SHP77 (cell line): ENCODE measurements around the gene C17orf114.
A peak's percentile ranks its signal among the peaks of the same experiment; 100 is the strongest.

Experiments
- DNase-seq, 2 experiments: peaks; one replicate each; lab custom pipeline; 2025; lab: John Stamatoyannopoulos, UW

C17orf114 gene

GRCh38 chr17:4823373-4824089 lies 21.4 kb upstream of the C17orf114 start:
- DNase-seq: no peak

GRCh38 chr17:4822835-4823234 lies 20.7 kb upstream of the C17orf114 start:
- no peak for DNase-seq

GRCh38 chr17:4818276-4818675 lies 16.1 kb upstream of the C17orf114 start:
- no peak for DNase-seq

- DNase-seq: no peak
Measured at GRCh38 chr17:4816826-4817225, 14.7 kb upstream of the C17orf114 start.

GRCh38 chr17:4815043-4815675 lies 13.0 kb upstream of the C17orf114 start:
- no peak for DNase-seq

- DNase-seq: no peak
Measured at GRCh38 chr17:4812690-4813089, 10.6 kb upstream of the C17orf114 start.

- no peak for DNase-seq
Measured at GRCh38 chr17:4811471-4811870, 9.3 kb upstream of the C17orf114 start.

GRCh38 chr17:4810696-4811290 lies 8.7 kb upstream of the C17orf114 start:
- DNase-seq: peak; percentile 20 to 58

- no peak for DNase-seq
Measured at GRCh38 chr17:4808378-4808767, 6.2 kb upstream of the C17orf114 start.

- peak in 1 of 2 experiments; percentile 32 for DNase-seq
Measured at GRCh38 chr17:4807605-4808377, 5.7 kb upstream of the C17orf114 start.

- peak; percentile 88 to 93 for DNase-seq
Measured at GRCh38 chr17:4806777-4807604, 4.9 kb upstream of the C17orf114 start, which contains the start of gene PLD2. TSS of gene PLD2 (plus strand) at chr17:4807152. CDS start at chr17:4807773, 621 bp downstream.

GRCh38 chr17:4806456-4806776 lies 4.3 kb upstream of the C17orf114 start:
- DNase-seq: peak in 1 of 2 experiments; percentile 58

GRCh38 chr17:4800462-4801196 lies 1.5 kb downstream of the C17orf114 start:
- DNase-seq: peak; percentile 98 to 99

- DNase-seq: peak; percentile 49 to 59
Measured at GRCh38 chr17:4796552-4796920, 5.6 kb downstream of the C17orf114 start.

- DNase-seq: no peak
Measured at GRCh38 chr17:4795168-4795567, 7.0 kb downstream of the C17orf114 start.

GRCh38 chr17:4790705-4791088 lies 11.4 kb downstream of the C17orf114 start:
- DNase-seq: no peak

GRCh38 chr17:4789951-4790704 lies 12.0 kb downstream of the C17orf114 start:
- peak; percentile 83 to 90 for DNase-seq

GRCh38 chr17:4789701-4789950 lies 12.5 kb downstream of the C17orf114 start:
- DNase-seq: no peak

GRCh38 chr17:4788807-4789700 lies 13.1 kb downstream of the C17orf114 start, which contains the start of gene GLTPD2:
TSS of gene GLTPD2 (plus strand) at chr17:4788964. CDS start at chr17:4789012, 48 bp downstream.
- DNase-seq: peak in 1 of 2 experiments; percentile 36
